Stimulated activated CD4-positive, alpha-beta T cell treated with anti-CD3 and anti-CD28 coated beads, Interleukin-2, amount 100 ng/mL, for 48 hours (primary cell): ENCODE results near the gene VEPH1.
"Not testable (repeated sequence)": the region's sequence is repeated elsewhere in the genome, so short reads cannot be mapped to it uniquely, and the experiment has no call there.

Experiments used
- DNase-seq, 2 donors: peaks; one replicate each; pipeline ENCODE4 v3.0.0-alpha.2; 2020

VEPH1 gene

DNA sequence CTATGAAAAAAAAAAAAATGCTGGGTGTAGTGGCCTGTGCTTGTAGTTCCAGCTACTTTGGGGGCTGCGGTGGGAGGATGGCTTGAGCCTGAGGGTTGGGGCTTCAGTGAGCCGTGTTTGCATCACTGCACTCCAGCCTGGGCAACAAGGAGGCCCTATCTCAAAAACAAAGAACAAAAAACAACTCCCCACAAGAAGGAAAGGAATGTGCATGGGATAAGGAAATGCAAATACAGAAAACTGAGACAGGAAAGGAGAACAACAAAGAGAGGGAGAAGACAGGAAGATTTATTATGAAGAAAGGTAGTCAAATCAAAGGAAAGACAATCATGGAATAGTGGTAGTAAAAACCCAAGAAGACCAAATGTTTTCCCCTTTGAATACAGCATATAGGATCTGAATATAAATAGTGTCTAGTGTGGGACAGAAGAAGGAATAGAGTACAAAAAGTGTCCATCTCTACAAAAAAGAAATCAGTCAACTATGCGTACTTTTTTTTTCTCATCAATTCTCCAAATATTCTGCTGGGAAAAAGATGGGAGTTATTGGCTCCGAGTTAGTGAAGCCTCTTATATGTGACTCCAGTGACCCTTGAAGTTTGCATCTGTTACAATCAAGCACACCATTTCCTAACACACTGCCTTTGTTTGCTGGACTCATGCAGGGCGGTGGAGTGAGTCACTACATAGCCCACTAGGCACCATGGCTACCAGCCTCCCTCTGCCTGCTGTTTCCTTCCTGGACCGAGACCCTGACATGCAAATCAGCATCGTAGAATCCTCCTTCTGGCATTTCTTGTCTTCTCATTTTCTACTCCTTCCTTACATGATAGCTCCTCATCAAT lies 167.8 kb downstream of the VEPH1 start:
- no peak for DNase-seq

DNA sequence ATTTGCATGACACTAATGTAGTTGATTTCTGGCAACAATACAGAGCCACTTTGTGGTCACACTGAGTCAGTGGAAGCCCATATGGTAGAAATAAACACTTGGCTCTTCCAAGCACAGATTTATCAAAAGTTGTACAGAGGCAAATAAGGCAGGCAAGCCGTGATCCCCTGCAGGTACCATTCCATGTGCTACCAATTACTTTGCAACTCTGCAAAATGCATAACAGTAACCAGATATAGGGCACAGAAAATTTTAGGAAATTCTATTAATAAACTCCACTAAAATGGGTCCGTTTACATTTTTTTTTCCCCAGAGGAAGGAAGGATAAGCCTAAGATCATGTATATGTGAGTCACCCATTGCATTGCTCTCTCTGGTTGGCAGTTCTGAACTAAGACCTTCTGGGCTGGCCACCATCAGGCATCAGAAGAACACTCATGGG lies 169.6 kb downstream of the VEPH1 start:
- DNase-seq: no peak

DNA sequence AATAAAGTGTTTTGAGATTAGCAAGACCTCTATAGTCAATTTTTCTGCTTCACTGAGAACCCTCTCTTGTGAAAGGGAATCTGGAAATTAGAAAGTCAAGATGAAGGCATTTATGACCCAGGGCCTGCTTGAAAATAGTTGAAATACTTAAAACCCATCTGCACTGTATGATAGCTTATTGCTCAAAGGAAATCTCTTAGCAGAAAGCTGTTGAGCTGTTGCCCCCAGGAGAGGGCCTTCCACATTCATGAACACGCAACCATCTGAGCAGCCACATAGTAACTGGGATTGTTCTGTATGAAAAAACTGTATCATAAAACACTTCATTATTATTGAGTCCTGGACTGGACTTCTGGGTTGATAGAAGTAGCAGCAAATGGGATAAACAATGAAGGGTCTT lies 173.0 kb downstream of the VEPH1 start:
- no peak for DNase-seq

DNA sequence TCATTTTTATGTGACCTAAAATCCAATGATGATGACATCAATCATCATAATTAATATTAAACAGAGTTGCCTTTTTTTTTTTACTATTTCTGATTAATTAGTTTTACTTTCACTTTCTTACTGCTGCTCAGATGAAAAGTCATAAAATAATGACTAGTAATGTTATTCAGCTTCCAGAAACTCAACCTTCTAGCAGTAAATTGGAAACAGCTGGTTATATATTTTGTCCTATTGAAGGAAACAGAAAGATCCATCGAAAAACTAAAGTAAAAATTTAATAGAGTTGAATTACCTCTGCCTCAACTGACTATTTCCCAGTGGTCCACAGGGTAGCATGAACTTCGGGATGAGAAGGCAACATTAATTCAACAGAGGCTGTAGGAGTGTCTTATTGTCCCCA lies 173.7 kb downstream of the VEPH1 start:
- DNase-seq: no peak

DNA sequence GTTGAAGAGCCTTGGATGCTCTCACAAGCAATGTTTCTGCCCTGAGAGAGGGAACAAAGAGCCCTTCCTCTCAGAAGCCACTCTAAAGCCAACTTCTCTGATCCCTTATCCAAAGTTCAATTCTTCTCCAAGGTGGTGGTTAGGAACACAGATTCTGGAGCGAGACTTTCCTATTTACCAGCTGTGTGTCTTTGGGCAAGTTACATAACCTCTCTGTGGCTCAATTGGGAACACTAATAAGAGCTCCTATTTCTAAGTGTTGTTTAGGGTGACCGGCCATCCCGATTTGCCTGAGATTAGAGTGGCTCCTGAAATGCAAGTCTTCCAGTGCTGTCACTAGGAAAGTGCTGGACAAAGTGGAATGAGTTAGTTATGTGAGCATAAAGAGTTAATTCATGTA lies 175.4 kb downstream of the VEPH1 start:
- no peak for DNase-seq

DNA sequence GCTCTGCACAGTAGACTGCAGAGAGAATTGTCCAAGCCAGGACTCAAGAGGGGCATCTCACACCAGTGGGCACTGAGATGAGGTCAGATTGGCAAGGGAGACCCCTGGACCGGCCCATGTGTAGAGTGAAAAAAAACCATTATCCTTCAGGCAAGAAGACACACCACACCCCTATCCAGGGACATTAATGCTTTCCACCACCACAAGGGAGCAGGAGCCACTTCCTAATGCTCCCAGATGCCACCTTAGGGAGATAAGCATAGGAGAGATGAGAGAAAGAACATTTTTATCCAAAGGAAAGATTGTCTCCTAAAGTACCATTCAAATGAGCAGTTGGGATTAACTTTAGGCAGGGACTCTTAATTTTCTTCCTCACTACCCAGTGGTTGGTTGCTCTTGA lies 176.2 kb downstream of the VEPH1 start:
- DNase-seq: no peak

DNA sequence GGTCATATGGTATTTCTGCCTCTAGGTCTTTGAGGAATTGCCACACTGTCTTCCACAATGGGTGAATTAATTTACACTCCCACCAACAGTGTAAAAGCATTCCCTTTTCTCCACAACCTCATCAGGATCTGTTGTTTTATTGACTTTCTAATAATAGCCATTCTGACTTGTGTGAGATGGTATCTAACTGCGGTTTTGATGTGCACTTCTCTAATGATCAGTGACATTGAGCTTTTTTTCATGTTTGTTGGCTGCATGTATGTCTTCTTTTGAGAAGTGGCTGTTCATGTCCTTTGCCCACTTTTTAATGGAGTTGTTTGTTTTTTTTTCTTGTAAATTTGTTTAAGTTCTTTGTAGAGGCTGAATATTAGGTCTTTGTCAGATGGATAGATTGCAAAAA lies 178.3 kb downstream of the VEPH1 start:
- not testable (repeated sequence) for DNase-seq

DNA sequence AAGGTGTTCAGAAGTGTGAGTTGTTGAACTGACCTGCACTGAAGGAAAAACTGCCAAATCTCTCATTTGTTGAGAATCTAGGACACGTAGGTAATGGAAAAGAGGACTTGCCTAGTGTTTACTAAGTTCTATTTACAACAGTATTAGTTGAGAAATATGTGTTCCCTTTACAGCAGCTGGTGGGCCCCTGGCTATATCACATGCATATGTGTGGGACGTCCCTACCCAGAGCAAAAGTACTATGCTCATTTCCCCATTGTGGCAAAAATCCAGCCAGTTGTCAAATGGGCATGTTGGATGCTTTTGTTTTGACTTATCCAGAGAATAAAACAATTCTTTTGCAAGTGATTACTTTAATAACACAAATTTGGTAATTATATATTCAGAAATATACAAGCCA lies 179.9 kb downstream of the VEPH1 start:
- DNase-seq: no peak

DNA sequence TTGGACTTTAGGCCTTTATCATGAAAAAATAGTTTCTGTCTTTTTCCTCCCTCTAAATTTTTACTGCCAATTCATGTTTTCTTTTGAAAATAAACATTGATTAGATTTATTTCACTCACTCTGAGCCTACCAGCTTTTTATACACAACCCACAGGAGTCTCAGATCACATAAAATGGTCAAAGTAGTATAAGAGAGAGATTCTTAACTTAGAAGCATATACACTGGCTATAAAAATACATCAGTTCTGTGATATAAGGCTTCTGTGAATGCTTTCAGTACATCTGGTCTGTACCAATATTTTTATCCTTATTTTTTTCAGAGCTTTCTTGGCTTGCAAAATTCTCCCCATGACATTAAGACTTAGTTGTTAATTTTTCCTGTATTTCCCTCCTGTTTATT lies 183.5 kb downstream of the VEPH1 start:
- DNase-seq: no peak

DNA sequence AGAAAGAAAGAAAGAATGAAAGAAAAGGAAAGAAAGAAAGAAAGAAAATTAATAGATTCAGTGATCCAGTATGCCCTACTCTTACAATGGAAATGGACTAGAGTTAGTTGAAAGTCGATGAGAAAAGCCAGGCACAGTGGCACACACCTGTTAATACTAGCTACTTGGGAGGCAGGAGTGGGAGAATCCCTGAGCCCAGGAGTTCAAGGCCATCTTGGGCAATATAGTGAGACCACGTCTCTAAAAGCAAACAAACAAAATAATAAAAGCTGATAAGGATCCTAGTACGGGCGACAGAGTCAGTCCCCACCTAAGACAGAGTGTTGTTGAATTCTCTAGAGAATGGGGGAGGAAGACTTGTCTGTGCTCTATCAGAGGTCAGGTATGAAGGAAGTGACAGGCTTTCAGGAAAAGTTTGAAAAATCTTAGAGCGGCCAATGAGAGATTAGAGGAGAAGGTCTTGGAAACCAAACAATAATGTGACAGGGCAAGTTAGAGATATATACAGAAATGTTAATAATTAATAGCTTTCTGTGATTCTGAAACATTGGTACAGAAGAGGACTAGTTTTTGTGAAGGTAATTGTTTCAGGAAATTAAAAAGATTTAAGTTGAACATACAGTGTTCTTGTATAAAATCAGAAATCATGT lies 184.5 kb downstream of the VEPH1 start:
- DNase-seq: no peak

DNA sequence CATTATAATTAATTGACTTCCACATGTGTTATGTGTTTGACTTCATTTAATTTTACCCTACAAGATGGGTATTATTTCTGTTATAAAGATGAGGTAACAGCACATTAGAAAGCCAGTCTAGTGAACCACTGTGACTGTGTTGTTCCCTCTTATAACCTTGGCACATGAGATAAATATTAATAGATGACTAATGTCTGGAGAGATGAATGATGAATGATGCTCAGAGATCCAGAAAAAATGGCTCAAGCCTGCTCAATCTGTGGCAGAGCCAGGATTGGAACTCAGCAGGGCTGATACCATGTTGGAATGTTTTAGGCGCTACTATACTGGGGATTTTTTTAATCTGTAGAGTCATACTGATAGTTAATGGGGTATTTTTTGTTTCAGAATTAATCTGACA lies 185.3 kb downstream of the VEPH1 start:
- DNase-seq: no peak

DNA sequence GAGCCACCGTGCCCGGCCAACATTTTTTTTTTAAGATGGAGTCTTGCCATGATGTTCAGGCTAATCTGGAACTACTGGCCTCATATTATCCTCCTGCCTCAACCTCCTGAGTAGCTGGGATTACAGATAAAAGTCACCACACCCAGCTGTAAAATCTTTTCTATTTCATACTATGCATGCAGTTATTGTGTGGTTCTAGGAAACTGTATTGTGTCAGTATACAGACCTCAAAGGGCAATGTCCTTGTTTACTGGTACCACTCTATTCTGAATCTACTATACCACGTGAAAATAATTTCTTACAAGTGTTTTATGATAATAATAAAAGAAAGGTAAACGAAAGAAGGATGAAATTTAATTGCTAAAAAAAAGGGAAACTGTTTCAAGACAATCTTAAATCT lies 190.0 kb downstream of the VEPH1 start:
- DNase-seq: no peak

DNA sequence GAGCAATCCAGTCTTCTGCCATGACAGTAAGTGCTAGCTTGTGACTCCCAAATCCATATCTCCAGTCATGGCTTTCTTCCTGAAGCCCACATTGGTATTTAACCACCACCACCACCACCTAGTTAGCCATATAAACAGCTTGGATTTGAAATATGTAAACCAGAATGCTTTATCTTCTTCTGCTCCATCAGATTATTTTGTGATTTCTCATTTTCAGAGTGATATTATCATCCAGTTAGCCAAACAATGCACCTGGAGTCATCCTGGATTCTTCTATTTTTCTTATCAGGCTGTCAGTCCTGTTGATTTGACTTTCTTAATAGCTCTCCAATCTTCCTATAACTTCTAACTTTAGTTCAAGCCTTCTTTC lies 190.9 kb downstream of the VEPH1 start:
- no peak for DNase-seq

DNA sequence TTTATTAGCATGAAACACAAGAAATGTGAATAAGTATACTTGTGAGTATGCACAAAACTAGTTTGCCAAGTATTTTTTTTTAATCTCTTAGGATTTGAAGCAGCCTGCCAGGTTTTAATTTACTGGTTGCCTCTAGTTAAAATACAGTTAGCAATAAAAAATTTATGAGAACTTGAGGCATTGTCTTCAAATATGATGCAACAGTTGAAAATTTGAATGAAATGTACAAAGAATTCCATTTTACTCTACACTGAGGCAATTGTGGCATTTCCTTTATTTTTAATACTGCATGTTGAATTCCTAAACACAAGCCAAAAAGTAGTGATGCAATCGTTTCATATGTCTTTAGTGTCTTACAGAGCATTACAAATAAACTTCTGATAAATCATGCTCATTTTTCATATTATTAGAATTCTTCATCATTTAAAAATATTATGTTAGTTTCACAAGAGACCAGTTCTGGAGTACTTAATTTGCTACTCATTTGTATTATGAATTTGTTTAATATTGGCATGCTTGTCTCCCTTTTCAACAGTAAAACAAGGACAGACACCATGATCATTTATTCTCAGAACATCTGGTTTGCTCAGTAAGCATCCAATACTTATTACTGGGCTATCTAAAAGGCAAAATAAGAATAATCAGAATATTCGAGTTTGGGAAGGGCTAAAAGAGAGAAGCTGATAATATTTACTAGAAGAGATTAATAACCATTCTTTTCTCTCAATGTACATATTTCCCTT lies 191.4 kb downstream of the VEPH1 start:
- no peak for DNase-seq

DNA sequence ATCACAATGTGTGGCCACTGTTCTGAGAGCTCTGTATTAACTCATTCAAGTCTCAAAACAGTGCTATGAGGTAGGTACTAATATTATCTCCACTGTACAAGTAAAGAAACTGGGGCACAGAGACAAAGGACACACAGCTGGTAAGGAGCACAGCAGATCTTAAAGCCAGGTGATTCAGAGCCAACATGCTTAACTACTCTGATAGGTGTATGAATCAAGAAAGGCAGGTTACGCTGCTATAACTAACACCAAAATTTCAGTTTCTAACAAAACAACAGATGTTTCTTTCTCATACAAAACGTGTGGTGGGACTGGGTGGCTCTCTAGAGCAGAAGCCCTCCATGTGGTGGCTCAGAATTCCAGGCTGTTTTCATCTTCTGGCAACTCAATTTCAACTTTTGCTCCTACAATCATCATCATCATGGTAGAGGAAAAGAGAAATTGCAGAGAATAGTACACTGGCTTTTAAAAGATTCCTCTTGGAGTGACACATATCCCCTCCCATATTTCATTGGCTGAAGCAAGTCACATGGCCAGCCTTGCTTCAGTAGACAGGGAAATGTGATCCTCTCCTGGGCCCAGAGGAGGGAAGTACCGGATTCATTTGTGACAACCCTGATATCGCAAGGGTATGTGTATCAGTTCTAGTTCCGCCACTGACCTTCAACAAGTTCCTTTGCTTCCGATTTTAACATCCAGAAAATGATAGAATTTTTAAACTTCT lies 192.7 kb downstream of the VEPH1 start:
- no peak for DNase-seq

DNA sequence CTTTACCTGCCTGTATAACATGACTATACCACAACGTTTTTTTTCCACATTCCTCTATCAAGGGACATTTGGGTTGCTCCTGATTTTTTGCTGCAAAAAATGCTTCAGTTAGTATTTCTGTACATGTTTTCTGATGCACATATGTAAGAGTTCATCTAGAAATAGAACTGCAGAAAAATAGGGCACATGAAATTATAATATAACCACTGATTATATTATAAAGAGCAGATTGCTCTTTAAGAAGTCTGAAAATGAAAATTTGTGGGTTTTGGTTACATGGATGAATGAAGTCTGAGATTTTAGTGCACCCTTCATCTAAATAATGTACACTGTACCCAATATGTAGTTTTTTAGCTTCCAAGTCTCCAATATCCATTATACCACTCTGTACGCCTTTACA lies 196.7 kb downstream of the VEPH1 start:
- no peak for DNase-seq

DNA sequence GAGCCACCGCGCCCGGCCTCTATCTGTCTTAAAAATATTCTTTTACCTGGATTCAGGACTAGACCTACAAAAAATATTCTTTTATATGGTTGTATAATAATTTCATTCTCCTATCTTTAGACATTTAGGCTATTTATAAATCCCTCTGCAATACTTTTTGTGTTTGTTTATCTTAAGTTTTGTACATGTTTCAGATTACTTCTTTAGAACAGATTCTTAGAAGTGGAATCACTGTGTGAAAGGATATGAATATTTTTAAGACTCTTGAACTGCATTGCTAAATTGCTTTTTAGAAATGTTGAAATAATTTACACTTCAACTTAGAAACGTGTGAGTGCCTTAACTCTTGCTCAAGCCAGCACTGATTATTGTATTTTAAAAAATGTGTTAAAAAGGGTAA lies 197.8 kb downstream of the VEPH1 start:
- DNase-seq: no peak

DNA sequence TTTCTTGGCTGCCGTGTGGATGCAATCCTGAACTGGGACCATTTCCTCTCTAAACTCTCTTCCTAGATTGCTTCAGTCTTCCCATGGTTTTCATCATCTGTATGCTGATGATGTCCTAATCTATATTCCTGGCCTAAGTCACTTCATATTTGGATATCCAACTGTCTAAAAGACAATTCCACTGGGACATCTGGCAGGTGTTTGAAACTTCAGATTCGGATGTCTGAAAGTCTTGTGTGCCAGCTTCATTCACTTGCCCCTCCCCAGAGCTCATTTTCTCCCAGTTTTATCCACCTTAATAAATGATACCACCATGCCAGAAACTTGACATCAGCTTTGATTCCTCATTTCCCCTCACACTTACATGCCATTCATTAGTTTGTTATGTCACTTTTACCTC lies 201.5 kb downstream of the VEPH1 start:
- no peak for DNase-seq

DNA sequence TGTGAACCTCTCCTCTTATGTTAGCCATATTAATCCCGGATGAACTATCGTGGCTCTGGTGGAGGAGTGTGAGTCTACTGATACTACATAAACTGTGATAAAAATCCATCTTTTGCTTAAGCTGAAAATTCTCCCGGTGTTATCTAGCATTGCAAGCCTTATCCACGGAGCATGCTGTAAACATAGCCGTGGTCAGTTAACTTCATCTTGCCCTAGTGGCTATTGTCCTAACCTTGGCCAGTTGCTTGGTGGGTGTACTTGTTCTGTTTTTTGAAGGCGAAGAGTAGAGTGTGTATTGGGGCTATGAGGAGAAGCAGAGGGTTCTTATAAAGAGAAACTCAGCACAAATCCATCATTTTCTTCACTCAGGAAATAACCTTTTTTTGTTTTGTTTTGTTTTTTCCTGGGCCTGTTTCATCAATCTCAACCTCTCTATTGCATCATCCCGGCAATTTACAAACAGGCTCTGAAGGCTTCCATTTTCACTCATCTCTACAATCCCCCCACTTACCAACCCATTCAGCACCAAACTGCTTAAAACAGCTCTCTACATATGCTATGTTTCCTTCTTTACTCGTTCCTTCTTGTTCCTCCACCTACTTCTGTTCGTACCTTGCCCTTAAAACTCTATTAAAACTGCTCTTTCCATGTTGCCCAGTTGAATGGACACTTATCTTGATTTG lies 202.1 kb downstream of the VEPH1 start:
- DNase-seq: no peak

DNA sequence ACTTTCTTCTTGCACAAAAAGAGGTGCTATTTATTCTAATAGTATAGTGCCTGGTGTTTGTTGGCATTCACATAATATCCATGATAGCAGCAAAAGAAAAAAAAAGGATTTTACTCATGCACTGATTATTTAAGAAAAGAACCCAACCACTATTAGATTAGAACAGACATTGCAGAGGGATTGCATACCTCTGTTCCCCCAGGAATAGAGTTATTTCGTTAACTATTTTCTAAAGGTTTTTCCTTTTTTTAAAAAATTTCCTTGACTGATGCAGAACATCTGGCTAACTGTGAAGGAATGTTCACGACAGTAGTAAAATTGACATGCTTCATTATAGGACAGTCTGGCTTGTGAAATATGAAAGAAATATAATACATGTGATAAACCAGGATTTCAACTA lies 203.1 kb downstream of the VEPH1 start:
- DNase-seq: no peak

DNA sequence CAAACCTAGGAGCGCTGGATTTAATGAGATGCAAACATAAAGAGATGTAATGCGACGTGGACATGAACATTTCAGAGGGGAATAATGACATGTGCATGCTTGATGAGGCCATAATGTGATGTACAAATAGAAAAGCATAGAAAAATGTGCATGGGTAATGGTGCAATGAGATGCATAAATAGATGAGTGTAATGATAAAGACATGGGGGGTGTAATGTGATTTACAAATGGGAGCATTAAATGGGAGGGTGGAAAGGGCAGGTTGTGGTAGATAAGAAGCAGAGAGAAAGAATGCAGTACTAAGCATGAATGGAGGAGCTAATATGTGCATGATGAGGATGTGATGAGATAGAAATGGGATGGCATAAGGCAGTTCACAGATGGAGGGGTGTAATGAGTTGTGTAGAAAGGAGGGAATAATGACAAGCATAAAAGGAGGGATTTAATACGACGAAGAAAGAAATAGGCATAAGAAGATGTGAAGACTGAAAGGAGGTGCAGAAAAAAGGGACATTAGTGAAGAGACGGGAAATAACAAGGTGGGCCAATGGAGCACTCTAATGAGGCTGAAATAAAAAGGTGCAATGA lies 205.8 kb downstream of the VEPH1 start:
- DNase-seq: no peak

DNA sequence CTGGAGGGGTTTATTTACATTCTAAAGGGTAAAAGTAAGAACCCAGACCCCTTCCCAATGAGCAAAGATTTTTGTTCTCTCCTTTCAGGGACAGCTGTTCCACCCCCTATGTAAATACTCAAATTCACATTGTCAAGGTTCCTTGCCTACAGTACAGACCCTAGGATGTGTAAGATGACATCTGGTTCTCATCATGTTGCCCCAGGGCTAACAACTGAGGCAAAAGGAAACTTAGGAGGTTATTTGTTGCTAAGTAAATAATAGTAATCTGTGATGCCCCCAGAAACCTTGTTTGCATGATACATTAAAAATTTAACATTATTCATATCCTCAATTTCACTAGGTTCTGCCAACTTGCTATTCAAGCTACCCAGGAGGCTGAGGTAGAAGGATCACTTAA lies 208.3 kb downstream of the VEPH1 start:
- no peak for DNase-seq
